HG02642 (cell line): Measurements from ENCODE around the gene VRTN.
"Not testable (repeated sequence)": the region's sequence is repeated elsewhere in the genome, so short reads cannot be mapped to it uniquely, and the experiment has no call there.

Source experiments
- ATAC-seq: cut with Tn5 transposase; IDR thresholded peaks from one replicate; pipeline ENCODE4 v1.9.1; 2021; ENCODE audit warnings: mild to moderate bottlenecking; ENCODE audit not compliant: unreplicated experiment, poor library complexity

Gene VRTN, protein sequence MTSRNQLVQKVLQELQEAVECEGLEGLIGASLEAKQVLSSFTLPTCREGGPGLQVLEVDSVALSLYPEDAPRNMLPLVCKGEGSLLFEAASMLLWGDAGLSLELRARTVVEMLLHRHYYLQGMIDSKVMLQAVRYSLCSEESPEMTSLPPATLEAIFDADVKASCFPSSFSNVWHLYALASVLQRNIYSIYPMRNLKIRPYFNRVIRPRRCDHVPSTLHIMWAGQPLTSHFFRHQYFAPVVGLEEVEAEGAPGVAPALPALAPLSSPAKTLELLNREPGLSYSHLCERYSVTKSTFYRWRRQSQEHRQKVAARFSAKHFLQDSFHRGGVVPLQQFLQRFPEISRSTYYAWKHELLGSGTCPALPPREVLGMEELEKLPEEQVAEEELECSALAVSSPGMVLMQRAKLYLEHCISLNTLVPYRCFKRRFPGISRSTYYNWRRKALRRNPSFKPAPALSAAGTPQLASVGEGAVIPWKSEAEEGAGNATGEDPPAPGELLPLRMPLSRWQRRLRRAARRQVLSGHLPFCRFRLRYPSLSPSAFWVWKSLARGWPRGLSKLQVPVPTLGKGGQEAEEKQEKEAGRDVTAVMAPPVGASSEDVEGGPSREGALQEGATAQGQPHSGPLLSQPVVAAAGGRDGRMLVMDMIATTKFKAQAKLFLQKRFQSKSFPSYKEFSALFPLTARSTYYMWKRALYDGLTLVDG

DNA sequence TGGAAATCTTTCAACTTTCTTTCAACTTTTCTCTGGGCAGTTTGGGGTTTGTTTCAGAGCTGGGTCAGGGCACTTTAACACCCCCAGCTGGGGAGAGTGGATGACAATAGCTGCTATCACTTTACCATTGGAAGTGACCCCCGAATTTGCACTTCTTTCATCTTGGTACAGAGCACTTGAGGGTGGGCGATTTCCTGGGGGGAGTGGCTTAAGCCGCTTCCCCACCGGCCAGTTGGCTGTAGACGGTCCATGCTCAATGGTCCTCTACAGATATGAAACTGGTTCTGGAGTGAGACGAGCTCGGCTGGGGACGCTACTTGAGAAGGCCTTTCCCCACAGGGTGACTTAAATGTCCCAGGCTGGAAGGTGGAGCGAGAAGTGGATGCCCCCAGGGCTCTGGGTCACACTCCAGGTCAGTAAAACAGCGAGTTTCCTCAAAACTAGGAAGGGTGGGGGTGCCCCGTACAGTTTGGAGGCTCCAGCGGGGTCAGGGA is at the start of gene VRTN:
Gene VRTN, plus strand, starts transcription at position 231 of the 494 bp plus-strand sequence. CDS start 8,313 bp downstream, outside the sequence.
- ATAC-seq = no peak

DNA sequence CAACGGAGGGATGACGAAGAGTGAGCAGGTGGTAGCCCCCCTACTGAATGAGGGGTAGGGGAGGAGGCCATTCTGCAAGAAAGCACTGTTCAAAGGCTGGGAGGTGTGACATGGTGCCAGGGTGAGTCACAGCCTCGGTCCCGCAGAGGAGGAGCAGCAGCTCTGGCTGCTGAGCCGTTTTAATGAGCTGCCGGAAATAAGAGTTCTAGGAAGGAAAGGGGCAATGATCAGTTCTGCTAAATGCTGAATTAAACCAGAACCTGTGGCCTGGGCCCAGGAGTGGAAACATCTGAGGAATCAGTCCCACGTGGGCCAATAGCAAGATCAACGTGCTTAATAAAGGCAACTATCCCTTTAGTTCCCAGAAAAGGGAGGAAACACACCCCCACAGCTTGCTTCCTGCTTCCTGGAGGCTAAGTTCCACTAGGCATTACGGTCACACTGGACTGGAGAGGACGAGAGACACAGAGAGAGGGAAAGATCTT is 49.2 kb upstream of the VRTN start:
- ATAC-seq = no peak

DNA sequence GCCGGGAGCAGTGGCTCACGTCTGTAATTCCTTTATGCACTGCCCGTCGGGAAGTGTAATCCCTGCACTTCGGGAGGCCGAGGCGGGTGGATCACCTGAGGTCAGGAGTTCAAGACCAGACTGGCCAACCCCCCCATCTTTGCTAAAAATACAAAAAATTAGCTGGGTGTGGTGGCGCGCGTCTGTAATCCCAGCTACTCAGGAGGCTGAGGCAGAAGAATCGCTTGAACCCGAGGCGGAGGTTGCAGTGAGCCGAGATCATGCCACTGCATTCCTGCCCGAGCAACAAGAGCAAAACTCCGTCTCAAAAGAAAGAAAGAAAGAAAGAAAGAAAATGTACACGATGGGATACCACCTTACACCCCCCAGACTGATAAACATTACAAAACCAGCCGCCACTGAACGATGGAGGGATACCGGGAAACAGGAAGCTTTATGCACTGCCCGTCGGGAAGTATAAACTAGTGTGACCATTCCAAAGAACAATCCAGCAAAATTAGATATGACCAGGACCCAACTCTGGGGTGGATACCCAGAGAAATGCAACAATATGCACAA is 46.6 kb upstream of the VRTN start:
- ATAC-seq = no peak

DNA sequence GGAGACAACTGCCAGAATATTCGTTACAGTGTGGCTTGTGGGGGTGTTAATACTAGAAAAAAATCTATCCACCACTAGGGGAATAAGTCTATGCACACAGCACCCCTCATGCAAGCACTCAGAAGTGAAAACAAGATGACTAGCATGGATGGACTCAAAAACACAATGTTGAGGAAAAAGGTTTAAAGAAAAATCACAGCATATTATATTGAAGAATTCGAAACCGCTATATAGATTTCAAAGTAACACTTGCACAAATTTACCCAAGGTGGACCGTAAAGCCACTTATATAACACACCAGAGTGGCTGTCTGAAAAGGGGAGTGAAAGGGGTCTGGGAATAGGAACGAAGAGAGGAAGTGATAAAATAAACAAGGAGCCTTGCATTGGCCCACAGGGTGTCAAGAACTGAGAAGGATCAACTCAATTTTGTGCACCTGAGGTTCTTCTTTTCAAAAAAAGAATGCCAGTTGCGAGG is 46.1 kb upstream of the VRTN start:
- ATAC-seq = peak; percentile 4

DNA sequence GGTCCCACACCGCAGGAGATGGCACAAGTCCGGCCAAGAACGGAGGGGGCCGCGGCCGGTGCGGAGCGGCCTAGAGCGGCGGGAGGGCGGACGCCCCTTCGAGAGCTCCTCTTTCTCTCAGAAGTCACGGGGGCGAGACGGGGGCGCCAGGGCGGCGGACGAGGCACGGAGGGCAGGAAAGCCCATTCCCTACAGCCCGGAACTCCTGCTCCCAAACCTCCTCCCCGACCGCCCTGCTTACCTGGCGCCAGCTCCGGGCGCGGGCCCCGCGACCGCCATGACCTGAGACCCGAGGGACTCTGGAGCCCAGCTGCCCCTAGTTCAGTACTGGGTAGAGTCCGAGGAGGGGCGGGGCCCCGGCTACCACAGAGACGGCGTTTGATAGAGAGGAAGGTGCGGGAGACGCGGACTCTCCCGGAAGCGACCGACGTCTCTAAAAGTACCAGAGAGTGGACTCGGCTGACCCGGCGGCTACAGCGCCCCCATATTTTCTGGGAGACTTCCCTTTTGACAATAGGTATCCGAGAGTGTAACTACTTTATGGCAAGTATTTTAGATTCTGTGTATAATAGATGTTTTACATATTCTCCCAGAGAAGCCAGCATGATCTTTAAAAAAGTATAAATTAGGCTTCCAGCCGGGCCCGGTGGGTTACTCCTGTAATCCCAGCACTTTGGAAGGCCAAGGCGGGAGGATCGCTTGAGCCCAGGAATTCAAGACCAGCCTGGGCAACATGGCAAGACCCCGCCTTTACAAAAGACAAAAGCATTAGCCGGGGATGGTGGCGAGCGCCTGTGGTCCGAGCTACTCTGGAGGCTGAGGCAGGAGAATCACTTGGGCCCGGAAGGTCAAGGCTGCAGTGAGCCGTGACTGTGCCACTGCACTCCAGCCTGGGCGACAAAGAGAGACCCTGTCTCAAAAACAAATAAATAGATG is 45.4 kb upstream of the VRTN start, which contains the start of gene ABCD4:
Gene ABCD4, minus strand, starts transcription at position 301 of the 936 bp plus-strand sequence. Its CDS starts 22 bp downstream, at position 279.
- peak; percentile 98 for ATAC-seq

DNA sequence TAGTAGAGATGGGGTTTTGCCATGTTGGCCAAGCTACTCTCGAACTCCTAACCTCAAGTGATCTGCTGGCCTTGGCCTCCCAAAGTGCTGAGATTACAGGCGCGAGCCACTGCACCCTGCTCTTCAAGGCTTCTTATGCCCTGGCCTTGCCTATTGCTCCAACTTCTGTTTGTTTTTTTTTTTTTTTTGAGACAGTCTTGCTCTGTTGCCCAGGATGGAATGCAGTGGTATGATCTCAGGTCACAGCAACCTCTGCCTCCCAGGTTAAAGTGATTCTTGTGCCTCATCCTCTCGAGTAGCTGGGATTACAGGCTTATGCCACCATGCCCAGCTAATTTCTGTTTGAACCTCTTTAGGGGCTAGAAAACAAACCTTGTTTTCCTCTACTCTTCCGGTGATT is 39.6 kb upstream of the VRTN start:
- no peak for ATAC-seq

DNA sequence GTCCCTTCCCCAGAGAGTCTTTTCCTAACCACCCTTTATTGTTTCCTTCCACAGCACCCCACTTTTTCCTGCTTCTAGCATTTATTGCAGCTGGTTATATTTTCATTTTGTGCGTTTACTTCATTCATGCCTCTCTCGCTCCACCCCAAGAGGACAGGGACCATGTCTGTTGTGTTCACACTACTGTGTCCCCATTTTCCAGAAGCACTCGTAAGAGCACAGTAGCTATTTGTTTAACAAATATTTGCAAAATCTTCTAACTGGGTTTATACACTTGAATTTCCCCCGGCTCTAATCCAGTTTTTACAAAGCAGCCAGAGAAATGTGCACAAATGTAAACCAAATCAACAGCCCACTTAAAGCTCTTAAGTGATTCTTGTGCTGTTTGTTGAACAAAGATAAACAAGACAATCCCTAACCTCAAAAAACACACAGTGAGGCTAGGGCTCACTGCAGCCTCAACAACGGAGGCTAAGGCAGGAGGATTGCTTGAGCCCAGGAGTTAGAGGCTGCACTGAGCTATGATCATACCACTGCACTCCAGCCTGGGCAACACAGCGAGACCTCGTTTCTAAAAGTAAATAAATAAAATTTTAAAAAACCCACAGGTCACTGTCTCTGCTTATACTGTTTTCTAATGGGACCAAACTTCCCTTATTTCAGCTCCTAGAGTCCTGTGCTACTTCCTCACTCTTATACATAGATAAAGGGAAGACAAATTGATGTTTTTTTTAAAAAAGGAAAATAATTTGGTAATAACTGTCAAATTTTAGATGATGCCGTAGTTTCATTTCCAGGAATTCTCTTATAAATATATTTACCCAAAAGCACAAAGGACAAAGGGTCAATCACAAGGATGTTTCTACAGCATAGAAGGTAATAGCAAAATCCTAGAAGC is 38.9 kb upstream of the VRTN start:
- no peak for ATAC-seq

DNA sequence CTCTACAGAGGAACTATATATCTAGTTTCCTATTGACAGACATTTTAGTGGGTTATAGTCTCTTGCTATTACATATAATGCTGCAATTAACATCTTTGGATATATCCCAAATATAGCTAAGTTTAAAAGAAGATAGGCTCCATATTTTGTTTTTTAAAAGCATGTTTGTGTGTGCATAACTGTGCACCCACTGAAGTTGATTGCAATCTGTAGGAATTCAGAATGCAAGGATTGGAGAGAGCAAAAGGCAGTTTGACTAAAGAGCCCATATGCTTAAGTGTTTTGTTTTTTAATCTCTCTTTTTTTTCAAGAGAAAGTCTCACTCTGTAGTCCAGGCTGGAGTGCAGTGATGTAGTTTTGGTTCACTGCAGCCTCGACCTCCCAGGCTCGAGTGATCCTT is 36.1 kb upstream of the VRTN start:
- ATAC-seq = no peak

DNA sequence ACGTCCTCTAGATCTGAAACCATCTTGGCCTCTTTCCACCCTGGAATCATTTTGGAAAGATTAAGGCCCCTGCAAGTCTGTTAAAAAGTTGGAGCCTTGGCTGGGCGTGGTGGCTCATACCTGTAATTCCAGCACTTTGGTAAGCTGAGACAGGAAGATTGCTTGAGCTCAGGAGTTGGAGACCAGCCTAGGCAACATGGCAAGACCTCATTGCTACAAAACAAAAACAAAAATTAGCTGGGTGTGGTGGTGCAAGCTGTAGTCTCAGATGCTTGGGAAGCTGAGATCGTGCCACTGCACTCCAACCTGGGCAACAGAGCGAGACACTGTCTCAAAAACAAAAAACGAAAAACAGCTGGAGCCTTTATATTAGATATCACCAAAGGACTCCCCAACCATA is 34.7 kb upstream of the VRTN start:
- no peak for ATAC-seq

DNA sequence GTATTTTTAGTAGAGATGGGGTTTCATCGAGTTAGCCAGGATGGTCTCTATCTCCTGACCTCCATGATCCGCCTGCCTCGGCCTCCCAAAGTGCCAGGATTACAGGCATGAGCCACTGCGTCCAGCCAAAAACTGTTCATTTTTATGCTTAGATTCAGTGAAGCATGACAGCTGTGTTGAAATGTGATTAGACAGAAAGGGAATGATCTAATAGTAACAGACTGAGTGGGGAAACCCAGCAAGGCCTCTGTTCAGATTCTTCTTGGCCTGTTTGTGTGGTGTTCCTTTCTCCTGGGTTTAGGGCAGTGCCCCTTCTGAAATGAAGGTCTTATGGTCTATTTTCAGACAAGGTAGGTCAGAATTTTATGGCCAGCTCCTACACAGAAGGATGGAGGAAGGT is 33.7 kb upstream of the VRTN start:
- ATAC-seq = no peak

DNA sequence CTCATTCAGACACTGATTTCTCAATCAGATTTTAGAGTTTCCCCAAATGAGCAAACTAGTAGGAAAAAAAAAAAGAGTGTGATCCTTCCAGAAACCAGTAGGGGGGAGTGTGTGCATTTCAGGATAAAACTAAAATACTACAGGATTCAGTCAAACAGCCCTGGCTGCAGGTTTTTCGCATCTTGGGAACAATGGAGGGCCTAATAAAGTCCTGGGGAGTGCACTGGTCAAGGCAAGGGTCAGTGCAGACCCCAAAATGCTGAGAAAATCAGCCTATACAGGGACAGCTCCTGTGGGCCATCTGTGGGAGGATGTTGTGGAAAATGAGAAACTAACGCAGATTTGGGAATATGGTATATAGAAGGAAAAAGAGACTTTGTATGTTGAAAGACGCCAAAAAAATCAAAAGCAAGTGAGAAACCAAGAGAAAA is 23.3 kb upstream of the VRTN start:
- ATAC-seq = no peak

DNA sequence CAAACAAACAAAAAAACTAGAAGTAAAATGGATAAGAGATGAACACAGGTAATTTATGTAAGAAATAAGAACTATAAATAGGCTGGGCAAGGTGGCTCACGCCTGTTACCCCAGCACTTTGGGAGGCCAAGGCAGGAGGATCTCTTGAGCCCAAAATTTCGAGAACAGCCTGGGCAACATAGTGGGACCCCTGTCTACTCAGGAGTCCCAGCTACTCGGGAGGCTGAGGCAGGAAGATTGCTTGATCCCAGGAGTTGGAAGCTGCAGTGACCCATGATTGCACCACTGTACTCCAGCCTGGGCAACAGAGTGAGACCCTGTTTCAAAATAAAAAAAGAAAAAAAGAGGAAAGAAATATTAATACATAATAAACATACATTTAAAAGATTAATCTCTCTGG is 22.8 kb upstream of the VRTN start:
- ATAC-seq = no peak

DNA sequence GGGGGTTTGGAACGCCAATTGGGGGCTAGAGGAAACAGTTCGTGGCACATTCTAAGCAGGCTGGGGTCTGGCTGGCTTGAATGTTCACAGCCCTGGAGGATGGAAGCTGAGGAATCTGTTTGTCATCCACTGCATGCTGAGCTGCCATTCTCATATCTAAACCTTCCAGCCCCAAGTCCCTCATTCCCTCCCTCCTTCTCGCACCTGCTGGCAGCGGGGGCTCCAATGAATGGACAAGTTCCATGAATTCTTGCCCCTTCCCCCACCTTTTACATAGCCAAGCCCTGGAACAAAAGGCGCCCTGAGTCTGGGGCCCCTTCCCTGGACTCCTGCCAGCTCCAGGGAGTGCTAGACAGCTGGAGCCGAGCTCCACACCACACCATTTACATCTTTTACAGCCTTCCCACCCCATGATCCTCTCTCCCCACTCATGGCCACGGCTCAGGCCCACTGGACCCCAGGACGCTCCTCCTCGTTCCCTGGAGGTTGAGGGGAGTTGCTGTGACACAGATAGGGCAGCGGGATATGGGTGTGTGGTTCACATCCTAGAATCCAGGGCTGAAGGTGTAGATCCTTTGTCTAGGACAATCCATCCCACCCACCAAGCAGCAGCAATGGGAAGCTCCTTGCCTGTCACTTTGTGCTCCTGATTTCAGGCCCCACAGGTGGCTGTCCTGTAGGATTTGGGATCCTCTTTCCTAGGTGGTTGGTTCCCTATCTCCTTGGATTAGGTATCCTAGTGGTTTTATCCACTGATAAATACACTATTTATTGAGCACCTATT is 21.7 kb upstream of the VRTN start:
- no peak for ATAC-seq

DNA sequence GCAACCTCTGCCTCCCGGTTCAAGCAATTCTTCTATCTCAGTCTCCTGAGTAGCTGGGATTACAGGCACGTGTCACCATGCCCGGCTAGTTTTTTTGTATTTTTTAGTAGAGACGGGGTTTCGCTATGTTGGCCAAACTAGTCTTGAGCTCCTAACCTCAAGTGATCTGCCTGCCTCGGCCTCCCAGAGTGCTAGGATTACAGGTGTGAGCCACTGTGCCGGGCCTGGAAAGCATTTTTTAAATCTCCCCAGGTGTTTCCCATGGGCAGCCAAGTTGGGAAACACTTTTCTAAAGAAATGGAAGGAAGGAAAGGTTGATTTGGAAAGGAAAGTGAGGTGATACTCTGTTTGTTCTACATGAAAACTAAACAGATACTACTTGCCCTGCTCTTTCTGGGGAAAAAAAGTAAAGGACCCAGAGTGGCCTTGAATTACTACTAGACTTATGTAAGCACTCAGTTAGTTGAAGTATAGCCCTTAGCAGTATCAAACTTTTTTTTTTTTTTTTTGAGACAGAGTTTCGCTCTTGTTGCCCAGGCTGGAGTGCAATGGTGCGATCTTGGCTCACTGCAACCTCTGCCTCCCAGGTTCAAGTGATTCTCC is 18.2 kb upstream of the VRTN start:
- ATAC-seq = not testable (repeated sequence)

DNA sequence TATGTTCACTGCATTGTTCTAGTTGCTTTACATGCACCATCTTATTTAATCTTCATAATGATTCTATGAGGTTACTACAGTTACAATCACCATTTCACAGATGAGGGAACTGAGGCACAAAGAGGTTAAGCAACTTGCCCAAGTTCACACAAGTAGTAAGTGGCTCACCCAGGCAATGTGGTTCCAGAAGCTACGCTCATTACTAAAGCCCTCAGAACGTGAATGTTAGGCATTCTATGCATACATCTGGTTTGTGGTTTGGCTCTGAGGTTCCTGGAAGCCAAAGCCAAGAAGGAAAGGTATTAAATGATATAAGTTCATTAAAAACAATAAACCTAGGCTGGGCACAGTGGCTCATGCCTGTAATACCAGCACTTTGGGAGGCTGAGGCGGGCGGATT is 14.4 kb upstream of the VRTN start:
- no peak for ATAC-seq

DNA sequence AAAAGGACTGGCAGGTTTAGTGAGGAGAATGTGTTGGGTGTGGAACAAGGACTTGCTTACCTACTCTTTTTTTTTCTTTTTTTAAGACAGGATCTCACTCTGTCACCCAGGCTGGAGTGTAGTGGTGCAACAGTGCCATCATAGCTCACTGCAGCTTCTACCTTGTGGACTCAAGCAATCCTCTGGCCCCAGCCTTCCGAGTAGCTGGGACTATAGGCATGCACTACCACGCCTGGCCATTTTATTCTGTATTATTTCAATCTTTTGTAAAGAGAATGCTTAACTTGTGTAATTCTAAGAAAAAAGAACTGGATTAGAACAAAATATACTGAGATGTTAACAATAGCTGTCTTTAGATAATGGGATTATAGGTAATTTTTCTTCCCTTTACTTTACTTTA is 1.9 kb upstream of the VRTN start:
- ATAC-seq = no peak

DNA sequence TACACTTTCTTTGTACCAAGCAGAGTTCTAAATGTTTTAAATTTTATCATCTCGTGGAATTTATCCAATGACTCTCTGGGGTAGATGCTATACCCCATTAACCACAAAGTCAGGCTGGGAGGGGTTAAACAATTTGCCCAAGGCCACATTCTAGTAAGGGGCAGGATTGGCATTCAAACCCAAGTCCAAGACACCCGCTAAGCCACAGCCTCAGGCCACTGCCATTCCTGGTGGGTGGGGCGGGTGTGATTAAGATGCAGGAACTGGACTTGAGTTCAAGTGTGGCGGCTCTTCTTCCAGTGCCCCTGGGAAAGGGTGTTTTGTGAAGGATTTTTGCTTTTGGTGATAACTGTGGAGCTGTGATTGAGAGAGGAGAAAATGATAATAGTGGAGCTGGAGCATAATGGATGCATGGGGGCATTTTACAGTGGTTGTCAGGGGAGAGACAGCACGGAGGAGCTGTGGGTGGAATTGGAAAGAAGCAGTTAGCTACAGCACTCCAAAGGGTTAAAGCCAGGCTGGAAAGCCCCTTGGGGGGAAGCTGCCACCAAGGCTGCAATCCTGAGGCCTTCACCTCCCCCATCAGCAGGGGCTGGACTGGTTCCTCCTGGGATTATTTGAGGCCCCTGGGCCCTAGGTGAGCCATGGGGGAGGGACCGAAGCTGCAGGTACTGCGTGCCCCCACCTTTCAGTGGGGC is 1.0 kb upstream of the VRTN start:
- no peak for ATAC-seq
